Stimulated activated CD8-positive, alpha-beta memory T cell treated with anti-CD3 and anti-CD28 coated beads, Interleukin-2, amount 100 ng/mL, for 48 hours (primary cell): ENCODE results near the gene PHYKPL.
"Not testable (repeated sequence)": the region's sequence is repeated elsewhere in the genome, so short reads cannot be mapped to it uniquely, and the experiment has no call there.

ENCODE experiments used
- DNase-seq, 2 donors: peaks; one replicate each; pipeline ENCODE4 v3.0.0-alpha.2; 2020; ENCODE audit warnings: low read depth in 2 of 2

PHYKPL gene

GRCh38 chr5:178239626-178240301, 7.2 kb upstream of the PHYKPL start:
- not testable (repeated sequence) for DNase-seq

DNA sequence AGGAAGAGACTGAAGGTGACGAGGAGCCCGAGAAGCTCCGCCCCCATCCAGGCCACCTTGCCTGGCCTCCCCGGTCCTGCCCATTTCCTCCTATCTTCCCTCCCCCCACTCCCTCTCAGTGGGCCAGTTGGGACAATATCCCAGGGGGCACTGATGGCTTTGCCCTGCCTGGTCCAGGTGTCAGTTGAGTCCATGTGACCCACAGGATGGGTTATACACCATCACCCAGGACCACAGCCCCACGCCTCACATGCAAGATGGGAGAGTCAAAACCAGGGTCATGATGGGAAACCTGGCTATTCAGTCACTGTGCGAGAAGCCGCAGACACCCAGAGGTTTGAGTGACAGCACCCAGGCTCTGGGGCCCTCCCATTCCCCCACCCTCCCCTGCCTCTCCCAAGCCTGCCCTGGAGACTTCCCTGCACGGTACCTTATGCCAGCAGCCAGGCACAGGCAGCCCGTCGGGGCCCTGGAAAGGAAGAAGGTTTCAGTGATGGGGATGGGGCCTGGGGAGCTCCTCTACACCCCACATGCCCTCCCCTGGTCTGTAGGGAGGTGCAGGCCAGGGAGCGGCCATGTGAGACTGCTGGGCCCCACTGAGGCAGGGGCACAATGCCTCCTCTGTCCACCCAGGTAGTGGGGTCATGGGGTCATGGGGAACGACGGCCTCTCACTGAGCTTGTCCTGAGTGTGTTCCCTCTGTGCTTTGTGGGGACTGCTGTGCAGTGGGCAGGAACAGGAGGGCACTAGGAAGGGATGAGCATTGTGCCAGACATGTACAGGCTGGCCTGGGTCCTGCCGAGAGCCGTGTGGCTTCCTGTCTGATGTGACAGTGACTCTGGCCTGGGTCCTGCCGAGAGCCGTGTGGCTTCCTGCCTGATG, 6.3 kb upstream of the PHYKPL start:
- DNase-seq, result no peak

- no peak for DNase-seq
Observed at GRCh38 chr5:178238313-178238635, 5.7 kb upstream of the PHYKPL start.

DNA sequence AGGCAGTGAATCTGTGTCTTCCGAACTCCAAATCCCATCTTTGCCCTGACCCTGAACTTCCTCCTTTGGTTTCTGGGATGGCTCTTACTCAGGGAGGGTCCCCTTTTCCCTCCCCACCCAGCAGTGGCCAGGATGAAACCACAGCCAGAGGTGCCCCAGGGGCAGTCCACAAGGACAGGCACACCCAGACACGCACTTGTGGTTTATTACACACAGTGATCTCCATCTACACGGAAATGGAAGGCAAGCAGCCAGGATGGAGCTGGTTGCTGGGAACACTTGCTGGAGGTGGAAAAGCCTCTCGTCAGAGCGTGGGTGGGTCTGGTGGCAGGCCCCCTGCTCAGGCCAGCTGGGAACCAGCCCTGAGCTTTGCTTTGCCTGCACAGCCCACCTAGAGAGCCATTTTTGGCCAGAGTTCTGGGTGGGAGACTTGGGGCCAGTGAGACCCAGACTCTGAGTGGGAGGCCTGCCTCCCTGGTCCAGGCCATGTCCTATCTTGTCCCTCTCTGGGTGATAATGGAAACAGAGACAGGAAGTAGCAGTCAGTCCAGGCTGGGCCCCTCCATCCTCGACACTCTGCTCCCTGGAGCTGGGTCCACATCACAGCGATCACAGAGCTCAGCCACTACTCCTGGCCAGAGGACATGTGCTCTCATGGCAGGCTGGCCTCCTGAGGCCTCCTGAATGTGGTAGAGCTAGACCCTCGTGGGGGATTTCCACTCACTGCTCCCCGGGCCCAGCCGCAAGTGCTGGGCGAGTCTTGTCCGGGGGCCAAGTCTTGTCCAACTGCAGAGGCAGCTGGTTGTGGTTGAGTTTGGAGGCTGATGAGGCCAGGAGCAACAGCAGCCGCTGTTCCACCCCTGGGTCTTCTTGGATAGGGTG, 5.1 kb upstream of the PHYKPL start:
- no peak for DNase-seq

- DNase-seq, result no peak
Observed at GRCh38 chr5:178236679-178237078, 4.1 kb upstream of the PHYKPL start.

DNA sequence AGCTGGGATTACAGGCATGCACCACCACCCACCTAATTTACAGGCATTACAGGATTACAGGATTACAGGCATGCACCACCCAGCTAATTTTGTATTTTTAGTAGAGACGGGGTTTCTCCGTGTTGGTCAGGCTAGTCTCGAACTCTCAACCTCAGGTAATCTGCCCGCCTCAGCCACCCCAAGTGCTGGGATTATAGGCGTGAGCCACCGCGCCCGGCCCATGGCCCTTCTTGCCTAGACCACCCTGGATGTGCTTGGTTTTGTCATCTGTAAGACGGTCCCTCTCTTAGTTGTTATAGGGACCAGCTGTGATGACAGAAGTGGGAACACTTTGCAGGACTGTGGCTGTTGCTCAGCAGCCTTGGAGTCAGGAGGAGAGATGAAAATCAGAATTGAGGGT, 3.5 kb upstream of the PHYKPL start:
- no peak for DNase-seq

- no peak for DNase-seq
Observed at GRCh38 chr5:178235588-178235974, 3.0 kb upstream of the PHYKPL start.

DNA sequence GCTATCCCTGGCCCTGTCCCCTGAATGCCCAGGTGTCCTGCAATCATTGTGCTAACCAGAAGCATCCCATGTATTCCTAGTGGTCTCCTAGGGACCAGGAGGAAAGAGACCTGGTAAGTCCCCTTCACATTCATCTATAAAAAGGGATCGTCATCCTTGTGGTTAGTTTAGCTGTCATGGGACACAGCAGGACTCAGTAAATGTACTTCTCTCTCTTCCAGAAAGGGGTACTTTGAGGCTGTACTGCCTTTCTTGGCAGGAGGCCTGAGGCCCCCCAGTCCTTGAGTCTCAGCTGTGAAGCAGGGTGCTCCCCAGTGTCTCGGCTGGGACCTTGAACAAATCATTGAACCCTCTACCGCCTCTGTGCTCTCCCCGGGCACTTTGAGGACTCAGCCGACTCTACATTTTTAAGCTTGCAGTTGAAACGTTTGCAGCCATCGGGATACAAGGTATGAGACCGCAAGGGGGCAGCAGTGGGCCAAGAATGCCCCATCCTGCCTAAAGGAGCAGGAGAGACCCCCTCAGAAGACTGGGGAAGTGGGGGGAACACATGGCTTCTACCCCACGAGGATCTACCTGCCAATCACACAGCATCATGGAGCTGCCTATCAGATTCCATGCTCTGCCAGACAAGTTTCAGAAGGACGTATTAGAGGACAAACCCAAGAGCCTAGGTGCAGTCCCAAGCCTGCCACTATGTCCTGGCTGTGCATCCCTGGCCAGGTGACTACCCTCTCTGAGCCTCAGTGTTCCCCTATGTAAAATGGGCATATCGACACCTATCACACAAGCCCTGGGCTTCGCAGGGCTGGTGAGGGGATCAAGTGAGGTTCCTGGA, 2.4 kb upstream of the PHYKPL start:
- peak; percentile 74 to 77 for DNase-seq

- DNase-seq, result no peak
Observed at GRCh38 chr5:178234121-178234749, 1.6 kb upstream of the PHYKPL start.

DNA sequence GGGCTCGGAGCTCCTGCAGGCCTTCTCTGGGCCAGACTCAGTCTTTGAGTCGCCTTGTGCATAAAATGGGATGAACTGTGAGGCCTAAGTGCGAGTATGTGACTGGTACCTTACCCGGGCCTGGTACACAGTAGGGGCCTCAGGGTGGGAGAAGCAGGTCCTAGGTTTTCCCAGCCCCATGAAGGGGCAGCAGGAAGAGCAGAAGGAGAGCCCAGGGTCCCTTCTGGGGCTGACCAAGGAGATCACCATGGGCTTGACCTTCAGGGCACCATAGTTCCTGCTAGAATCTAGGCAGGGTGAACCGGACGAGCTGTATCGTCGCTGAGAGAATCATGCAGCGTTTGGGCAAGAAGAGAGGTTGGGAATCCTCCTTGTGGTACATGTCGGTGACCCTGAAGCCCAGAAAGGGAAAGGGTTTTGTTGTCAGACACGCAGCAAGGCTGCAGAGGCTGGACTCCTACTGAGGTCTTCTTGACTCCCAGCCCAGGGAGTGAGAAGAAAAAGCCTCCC, 373 bp upstream of the PHYKPL start:
- no peak for DNase-seq

DNA sequence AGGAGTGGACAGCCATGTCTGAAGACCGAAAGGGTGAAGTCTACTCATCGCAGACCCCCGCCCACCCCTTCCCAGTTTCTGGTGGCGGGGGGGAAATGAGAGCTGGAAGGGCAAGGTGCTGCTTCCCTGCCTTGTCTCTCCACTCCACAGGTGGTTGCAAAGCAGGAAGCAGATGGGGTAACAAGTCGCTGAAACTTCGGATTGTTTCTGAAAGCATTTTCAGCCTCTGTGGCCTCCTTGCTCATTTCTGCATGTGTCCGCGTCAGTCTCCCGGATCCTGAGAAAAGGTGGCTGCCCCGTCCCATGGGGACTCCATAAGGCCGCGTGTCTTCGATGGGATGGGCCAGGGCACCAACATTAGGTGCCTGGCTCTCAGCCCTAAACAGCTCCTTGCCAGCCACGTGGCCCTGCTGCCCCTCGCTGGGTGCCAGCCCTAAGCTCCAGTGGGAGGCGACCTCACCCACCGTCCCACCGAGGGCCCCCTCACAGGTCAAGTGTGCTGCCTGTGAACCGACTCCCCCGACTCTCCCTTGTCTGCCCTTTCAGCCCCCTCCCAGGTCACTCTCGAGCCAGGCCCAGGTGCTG, 971 bp downstream of the PHYKPL start:
- no peak for DNase-seq

DNA sequence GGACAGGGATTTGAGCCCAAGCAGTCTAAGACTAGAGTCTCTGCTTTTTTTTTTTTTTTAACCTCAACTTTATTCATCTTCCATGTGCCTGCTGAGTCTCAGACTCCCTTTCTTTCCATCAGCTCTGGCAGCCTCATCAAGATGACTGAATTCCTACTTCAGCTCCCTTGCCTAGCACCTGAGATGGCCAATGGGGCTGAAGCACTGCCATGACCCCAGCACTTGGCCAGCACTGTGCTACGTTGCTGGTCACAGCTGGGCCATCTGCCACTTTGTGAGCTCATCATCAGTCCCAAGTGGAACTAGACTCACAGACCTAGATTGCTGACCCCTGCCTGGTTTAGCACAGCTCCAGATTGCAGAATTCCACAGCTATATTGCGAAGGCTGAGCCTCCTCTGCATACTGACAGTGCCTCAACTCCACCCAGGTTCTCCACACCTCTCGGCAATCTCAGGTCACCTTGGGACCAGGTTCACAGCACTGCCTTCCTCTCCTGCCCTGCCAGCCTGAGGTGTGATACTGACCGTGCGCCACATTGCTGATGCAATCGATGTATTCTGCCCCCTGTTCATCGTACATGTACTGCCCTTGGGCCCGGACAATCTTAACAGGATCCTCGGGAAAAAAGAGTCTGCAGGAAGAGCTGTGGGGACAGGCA, 1.6 kb downstream of the PHYKPL start:
- DNase-seq, result no peak

GRCh38 chr5:178229861-178230260, 2.7 kb downstream of the PHYKPL start:
- DNase-seq, result no peak

DNA sequence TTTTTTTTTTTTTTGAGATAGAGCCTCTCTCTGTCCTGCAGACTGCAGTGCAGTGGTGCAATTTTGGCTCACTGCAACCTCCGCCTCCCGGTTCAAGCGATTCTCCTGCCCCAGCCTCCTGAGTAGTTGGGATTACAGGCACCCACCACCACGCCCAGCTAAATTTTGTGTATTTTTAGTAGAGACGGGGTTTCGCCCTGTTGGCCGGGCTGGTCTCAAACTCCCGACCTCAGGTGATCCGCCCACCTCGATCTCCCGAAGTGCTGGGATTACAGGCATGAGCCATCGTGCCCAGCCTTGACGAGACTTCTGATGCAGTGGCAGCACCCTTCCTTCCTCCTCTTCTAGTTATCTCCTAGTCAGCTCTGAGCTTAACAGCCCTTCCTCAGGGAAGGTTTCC, 3.5 kb downstream of the PHYKPL start:
- DNase-seq, result not testable (repeated sequence)

GRCh38 chr5:178228609-178229008, 4.0 kb downstream of the PHYKPL start:
- no peak for DNase-seq

DNA sequence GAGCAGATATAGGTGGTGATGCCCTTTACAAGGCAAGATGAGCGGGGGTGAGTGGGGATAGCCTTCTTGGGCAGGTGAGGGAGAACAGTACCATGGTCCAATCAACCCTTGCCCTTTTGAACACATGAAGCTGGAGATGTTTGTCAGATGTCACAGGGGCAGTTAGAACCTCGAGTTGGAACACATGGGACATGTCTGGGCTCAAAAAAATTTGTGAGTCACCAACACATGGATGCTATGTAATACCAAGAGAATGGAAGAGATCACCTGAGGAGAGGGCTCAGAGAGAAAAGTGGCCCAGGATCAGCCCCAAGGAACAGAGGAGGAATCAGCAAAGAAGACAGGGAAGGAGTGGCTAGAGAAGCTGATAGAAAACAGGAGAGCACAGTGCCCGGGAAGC, 4.7 kb downstream of the PHYKPL start:
- DNase-seq, result no peak

DNA sequence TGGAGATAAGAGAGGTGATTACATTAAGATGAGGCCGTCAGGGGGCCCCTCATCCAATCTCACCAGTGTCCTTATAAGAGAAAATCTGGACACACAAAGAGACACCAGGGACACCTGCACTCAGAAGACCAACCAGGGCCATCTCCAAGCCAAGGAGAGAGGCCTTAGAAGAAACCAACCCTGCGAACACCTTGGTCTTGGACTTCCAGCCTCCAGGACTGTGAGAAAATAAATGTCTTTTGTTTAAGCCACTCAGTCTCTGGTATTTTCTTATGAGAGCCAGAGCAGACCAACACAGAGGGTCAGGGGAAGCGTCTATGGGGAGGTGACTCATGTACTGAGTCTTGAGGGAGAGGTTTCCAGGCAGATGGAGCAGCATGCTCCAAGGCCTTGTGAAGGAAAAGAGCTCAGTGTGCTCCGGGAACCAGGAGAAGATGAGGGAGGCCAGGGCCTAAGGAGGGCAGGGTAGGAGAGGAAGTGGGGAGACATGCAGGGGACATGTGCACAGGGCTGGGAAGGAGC, 5.4 kb downstream of the PHYKPL start:
- DNase-seq, result no peak

- DNase-seq, result no peak
Observed at GRCh38 chr5:178225174-178225573, 7.4 kb downstream of the PHYKPL start.

- DNase-seq, result no peak
Observed at GRCh38 chr5:178224403-178224802, 8.2 kb downstream of the PHYKPL start.
